HG03460 (cell line): ENCODE measurements around the gene CDON.
"Not testable (repeated sequence)": the region's sequence is repeated elsewhere in the genome, so short reads cannot be mapped to it uniquely, and the experiment has no call there.

Experiments used
- ATAC-seq: cut with Tn5 transposase; IDR thresholded peaks from one replicate; pipeline ENCODE4 v1.9.1; 2021; ENCODE audit not compliant: unreplicated experiment

The CDON gene

GRCh38 chr11:125925804-125926203 is 136.9 kb downstream of the CDON start:
- ATAC-seq = no peak

GRCh38 chr11:125925247-125925740 is 137.4 kb downstream of the CDON start:
- no peak for ATAC-seq

DNA sequence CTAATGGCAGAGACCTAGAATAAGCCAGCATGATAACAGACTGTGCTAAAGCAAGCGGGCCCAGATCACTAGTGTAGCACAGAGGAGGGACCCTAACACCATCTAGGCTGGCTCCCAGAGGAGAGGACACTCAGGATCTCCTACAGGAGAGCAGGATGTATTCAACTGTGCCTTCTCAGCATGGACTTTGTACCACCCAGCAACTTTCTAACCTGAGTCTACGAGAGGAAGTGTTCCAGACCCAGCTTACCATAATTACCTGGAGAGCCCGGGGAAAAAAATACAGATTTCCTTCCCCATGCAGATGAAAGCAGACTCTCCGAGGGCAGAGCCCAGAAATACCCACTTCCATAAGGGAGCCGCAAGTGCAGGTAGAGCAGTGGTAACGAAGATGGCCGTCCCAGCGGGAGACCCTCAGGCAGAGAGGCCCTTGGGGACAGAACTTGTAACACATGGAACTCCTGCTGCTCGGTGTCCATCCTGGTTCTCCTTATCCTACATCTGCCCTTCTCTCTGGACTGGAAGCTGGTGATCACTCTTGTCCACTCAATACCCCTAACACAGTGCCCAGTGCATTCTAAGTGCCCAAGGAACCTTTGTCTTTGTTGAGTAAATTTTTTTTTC is 138.2 kb downstream of the CDON start:
- no peak for ATAC-seq

DNA sequence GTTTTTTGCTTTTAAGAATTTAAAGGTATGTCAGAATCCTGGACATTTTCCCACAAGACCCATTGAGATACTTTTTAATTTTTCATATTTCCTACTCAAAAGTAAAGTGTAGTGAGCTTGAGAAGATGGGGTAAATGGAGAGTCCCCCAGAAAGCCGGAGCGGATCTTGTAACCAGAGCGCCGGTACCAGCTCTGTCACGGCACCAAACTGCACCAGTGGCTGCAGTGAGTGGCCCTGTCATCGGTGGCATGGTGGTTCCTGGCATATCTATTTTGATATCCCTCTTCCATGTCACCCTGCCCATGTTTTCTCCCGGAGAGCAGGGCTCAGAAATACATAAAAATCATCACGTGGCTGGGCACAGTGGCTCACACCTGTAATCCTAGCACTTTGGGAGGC is 139.0 kb downstream of the CDON start:
- no peak for ATAC-seq

DNA sequence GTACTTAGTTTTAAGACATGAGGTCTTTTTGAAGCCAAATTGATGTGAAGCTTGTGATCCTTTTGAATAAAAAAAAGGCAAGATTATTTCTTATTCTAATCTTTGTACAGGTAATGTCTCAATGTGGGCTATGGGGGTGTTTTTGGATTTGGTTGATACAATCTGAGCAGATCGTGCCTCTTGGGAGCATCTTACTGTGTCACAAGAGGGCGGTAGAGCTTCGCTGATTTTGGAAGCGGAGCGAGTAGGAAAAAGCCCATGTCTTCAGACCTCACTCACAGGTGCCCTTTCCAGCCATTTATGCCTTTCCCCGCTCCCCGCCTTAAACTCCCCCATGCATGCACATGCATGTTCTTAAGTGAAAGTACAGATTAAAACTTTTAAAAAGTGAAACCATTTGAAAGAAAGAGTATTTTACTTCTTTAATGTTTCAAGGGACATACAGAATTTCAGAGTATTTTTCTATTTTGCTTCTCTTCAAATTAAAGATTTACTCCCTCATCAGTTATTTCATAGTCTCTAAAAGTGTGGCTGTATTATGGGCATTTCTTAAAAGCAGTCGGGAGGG is 139.6 kb downstream of the CDON start:
- peak; percentile 71 for ATAC-seq

DNA sequence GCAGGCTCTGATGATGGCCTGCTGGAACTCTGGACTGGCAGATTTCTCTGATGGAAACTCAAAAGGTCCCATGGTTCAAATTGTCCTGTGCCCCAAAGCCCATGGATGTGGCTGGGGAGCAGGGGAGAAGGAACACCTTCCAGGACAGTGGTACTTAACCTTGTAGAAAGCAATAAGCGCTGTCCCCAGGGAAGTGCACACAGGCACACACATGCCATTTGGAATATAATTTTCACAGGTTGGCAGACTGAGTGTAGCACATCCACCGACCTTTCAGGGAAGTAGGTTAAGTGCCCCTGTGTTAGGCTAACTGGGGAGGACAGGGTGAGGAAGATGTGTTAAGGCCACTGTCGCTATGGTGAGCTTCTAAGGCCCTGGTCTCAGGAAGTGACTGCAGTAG is 140.5 kb downstream of the CDON start:
- no peak for ATAC-seq

GRCh38 chr11:125921042-125921441 is 141.6 kb downstream of the CDON start:
- ATAC-seq = no peak

DNA sequence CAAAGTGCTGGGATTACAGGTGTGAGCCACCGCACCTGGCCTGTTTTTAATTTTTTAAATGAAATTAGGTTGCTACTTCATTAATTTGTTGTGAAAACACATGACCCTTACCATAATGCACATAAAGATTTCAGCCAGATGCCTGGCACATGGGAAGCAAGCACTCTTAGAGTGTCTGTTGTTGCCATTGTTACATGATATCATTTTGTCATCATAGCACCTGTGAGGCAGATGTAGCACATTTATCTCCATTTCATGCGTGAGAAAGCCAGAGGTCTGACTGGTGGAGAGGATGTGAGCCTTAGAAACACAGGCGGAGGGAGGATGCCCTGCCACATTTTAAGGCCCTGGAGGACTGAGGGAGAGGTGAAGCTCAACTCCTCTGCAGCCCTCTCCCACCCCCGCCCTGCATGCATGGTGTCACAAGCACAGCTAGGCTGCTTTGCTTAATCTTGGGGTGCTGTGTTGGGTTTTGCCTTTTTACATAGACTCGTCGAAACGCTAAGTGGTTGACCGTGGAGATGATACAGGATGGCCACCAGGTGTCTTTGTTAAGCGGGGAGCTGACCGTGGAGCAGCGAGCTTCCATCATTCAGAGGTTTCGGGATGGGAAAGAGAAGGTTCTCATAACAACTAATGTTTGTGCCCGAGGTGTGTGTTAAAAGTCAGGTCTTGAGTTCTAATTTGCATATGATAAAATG is 144.4 kb downstream of the CDON start:
- no peak for ATAC-seq

DNA sequence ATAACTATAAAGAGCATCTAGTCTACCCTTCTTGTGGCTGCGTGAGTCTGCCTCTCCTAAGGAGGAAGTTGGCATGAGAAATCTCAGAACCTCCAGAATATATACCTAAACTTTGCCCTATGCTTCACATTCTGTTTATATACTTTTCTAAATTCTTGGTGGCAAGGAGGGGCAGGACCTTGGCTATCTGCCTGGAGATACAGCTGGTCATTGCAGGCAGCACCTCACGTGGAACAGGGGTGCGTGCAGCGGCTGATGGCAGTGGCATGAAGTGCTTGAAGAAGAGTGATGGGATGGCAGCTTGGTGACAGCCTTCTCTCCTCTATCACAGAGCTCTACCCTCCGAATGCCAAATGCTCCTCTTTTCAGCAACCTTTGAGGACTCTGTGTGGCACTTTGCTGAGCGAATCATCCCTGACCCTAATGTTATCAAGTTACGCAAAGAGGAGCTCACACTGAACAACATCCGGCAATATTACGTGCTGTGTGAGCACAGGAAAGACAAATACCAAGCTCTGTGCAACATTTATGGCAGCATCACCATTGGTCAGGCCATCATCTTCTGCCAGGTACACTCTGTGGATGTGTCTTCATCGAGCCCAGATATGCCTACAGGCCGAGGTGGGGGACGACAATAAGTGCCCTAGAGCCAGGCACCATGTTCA is 145.9 kb downstream of the CDON start:
- no peak for ATAC-seq

GRCh38 chr11:125914601-125915000 is 148.1 kb downstream of the CDON start:
- ATAC-seq = not testable (repeated sequence)

- ATAC-seq = no peak
Measured at GRCh38 chr11:125910226-125910849, 152.3 kb downstream of the CDON start.
